Stomach (tissue), 4 donors: Measurements from ENCODE around the gene NUDCD2.

ENCODE experiments used
- POLR2A ChIP-seq, 4 donors: fragments of 450-650 bp; IDR thresholded peaks; one replicate each; pipeline ENCODE4 v1.6.1; 2016; ENCODE audit warnings: antibody characterized with exemption in 4 of 4, control low read depth in 2 of 4, mild to moderate bottlenecking in 1 of 4, moderate library complexity in 1 of 4
- TF ChIP-seq, protein P1 (sequence below), 7 experiments: fragments of 450-650 bp in 4 of 7; fragments of 200-600 bp in 3 of 7; sonication (generic) in 3 of 7; IDR thresholded peaks; one replicate each; pipeline ENCODE4 v1.5.1; 2016 to 2019; ENCODE audit warnings: antibody characterized with exemption in 7 of 7, control low read depth in 2 of 7, mild to moderate bottlenecking in 1 of 7

- TF ChIP-seq, protein P1, sequence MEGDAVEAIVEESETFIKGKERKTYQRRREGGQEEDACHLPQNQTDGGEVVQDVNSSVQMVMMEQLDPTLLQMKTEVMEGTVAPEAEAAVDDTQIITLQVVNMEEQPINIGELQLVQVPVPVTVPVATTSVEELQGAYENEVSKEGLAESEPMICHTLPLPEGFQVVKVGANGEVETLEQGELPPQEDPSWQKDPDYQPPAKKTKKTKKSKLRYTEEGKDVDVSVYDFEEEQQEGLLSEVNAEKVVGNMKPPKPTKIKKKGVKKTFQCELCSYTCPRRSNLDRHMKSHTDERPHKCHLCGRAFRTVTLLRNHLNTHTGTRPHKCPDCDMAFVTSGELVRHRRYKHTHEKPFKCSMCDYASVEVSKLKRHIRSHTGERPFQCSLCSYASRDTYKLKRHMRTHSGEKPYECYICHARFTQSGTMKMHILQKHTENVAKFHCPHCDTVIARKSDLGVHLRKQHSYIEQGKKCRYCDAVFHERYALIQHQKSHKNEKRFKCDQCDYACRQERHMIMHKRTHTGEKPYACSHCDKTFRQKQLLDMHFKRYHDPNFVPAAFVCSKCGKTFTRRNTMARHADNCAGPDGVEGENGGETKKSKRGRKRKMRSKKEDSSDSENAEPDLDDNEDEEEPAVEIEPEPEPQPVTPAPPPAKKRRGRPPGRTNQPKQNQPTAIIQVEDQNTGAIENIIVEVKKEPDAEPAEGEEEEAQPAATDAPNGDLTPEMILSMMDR (IDR thresholded peaks at IDR 0.05), result peak in 4 of 7 experiments; percentile 24 to 53 (median 31)
- TF ChIP-seq POLR2A (IDR thresholded peaks at IDR 0.05), result peak in 2 of 4 donors; percentile 86 to 96
These were observed 45.6 kb upstream of the NUDCD2 start, which contains the start of gene MAT2B for GRCh38 chr5:163505368-163506094.
